ENCODE data around the gene IL1RL2. TPM values are rescaled to one million over a fixed set of nuclear protein-coding genes. Genes with fewer than 3 reads are reported as not detected.

Gene IL1RL2
- total and polyA plus RNA-seq, 4 donors, result 0.98 to 2.0 (median 1.3) TPM

GRCh38 chr2:102261467-102262135 lies 74.8 kb downstream of the IL1RL2 start:
- Histone ChIP-seq H3K9me3 (ENCODE audit: control insufficient read depth in 4 of 4, low read length in 3 of 4) (no peaks in the 10 kb centered on the region), H3K27ac (ENCODE audit: low read depth in 1 of 2, low read length in 2 of 2) (no peak overlapping the region), H3K36me3 (ENCODE audit: control insufficient read depth in 4 of 4, insufficient read depth in 3 of 4, low read depth in 1 of 4, low read length in 3 of 4) (no peaks in the 10 kb centered on the region), H3K27me3 (ENCODE audit: control insufficient read depth in 4 of 4, insufficient read depth in 4 of 4, low read length in 3 of 4) (peaks cover 0 to 3% (median 0%) of the 10 kb centered on the region in 4 donors), H3K4me3 (ENCODE audit: low read depth in 1 of 3, low read length in 3 of 3) (no peak overlapping the region), H3K4me1 (ENCODE audit: control insufficient read depth in 4 of 4, insufficient read depth in 4 of 4, low read length in 3 of 4) (no peaks in the 10 kb centered on the region), H3K9ac (ENCODE audit: low read depth in 1 of 2, low read length in 2 of 2) (no peak overlapping the region)
- DNase-seq (ENCODE audit: low spot score), result no peak
- no peak for TF ChIP-seq CTCF (IDR thresholded peaks at IDR 0.05; ENCODE audit: low read depth, low read length, missing input control)
- TF ChIP-seq RAD21 (IDR thresholded peaks at IDR 0.05), result no peak
- TF ChIP-seq HNF4G (IDR thresholded peaks at IDR 0.05), result no peak
- TF ChIP-seq JUND (IDR thresholded peaks at IDR 0.05), result no peak
- no peak for TF ChIP-seq ATF3 (IDR thresholded peaks at IDR 0.05)
- TF ChIP-seq GABPA (IDR thresholded peaks at IDR 0.05 in 1 of 2, conservative IDR thresholded peaks at IDR 0.05 in 1 of 2), result no peak
- WGBS, result 74% methylated on average over 5 of the region's 5 CpGs

- H3K27me3 ChIP-seq (ENCODE audit: control insufficient read depth in 4 of 4, insufficient read depth in 4 of 4, low read length in 3 of 4), result peaks cover 0 to 3% (median 0%) of the 10 kb centered on the region in 4 donors
- H3K4me1 ChIP-seq (ENCODE audit: control insufficient read depth in 4 of 4, insufficient read depth in 4 of 4, low read length in 3 of 4), result no peaks in the 10 kb centered on the region
- no peak for DNase-seq (ENCODE audit: low spot score)
- no peak for TF ChIP-seq RXRA (IDR thresholded peaks at IDR 0.05)
- no peak for TF ChIP-seq EGR1 (IDR thresholded peaks at IDR 0.05; ENCODE audit: low read depth in 2 of 2)
- TF ChIP-seq FOXA2 (IDR thresholded peaks at IDR 0.05), result no peak
- no peak for TF ChIP-seq MAX (IDR thresholded peaks at IDR 0.05)
- no peak for TF ChIP-seq SP1 (IDR thresholded peaks at IDR 0.05)
- TF ChIP-seq ZBTB33 (IDR thresholded peaks at IDR 0.05), result no peak
- no peak for TF ChIP-seq GABPA (IDR thresholded peaks at IDR 0.05 in 1 of 2, conservative IDR thresholded peaks at IDR 0.05 in 1 of 2)
- no peak for TF ChIP-seq HNF4A (conservative IDR thresholded peaks at IDR 0.05)
- no peak for TF ChIP-seq RAD21 (IDR thresholded peaks at IDR 0.05)
- no peaks in the 10 kb centered on the region for H3K36me3 ChIP-seq (ENCODE audit: control insufficient read depth in 4 of 4, insufficient read depth in 3 of 4, low read depth in 1 of 4, low read length in 3 of 4)
- H3K9ac ChIP-seq (ENCODE audit: low read depth in 1 of 2, low read length in 2 of 2), result no peak overlapping the region
- no peaks in the 10 kb centered on the region for H3K9me3 ChIP-seq (ENCODE audit: control insufficient read depth in 4 of 4, low read length in 3 of 4)
- no peak overlapping the region for H3K27ac ChIP-seq (ENCODE audit: low read depth in 1 of 2, low read length in 2 of 2)
- 69% methylated on average over 6 of the region's 6 CpGs for WGBS
- H3K4me3 ChIP-seq (ENCODE audit: low read depth in 1 of 3, low read length in 3 of 3), result no peak overlapping the region
Observed at GRCh38 chr2:102262216-102263129, 75.7 kb downstream of the IL1RL2 start.
